HepG2 (cell line): ENCODE measurements around the gene ZNF284. TPM values are rescaled to one million over a fixed set of nuclear protein-coding genes. Genes with fewer than 3 reads are reported as not detected.

Experiments used
- ARID2 ChIP-seq: sonication (generic); formaldehyde crosslinking; IDR thresholded peaks from 2 replicates; pipeline ENCODE4 v1.8.1; 2022; ENCODE audit warnings: mild to moderate bottlenecking, missing genetic modification reagents, borderline replicate concordance
- CHD4 ChIP-seq: fragments of 200-600 bp; sonication (generic); IDR thresholded peaks from 2 replicates; pipeline ENCODE4 v1.7.0; 2017; ENCODE audit warnings: mild to moderate bottlenecking, low read length, borderline replicate concordance
- EHMT2 ChIP-seq: fragments of 200-600 bp; sonication (generic); IDR thresholded peaks from 2 replicates; pipeline ENCODE4 v1.7.0; 2017; ENCODE audit warnings: antibody characterized with exemption, low read depth, low read length, borderline replicate concordance
- ELF3 ChIP-seq: IDR thresholded peaks from 2 replicates; pipeline ENCODE4 v1.6.1; 2016; ENCODE audit warnings: missing genetic modification reagents, missing compliant biosample characterization
- ETS1 ChIP-seq: sonication (generic); formaldehyde crosslinking; IDR thresholded peaks from 2 replicates; pipeline ENCODE4 v1.4.0; 2020; ENCODE audit warnings: missing genetic modification reagents
- HMGXB3 ChIP-seq: sonication (generic); formaldehyde crosslinking; IDR thresholded peaks from 2 replicates; pipeline ENCODE4 v1.4.0; 2020; ENCODE audit warnings: missing genetic modification reagents, borderline replicate concordance
- HOXA7 ChIP-seq: sonication (generic); formaldehyde crosslinking; IDR thresholded peaks from 2 replicates; pipeline ENCODE4 v1.8.1; 2022; ENCODE audit warnings: mild to moderate bottlenecking, missing genetic modification reagents, moderate library complexity
- IKZF1 ChIP-seq: fragments of 450-650 bp; IDR thresholded peaks from 2 replicates; pipeline ENCODE4 v1.7.1; 2016
- KDM5B ChIP-seq: sonication (generic); formaldehyde crosslinking; IDR thresholded peaks from 2 replicates; pipeline ENCODE4 v1.4.0; 2020; ENCODE audit warnings: missing genetic modification reagents, mild to moderate bottlenecking, borderline replicate concordance
- KDM6A ChIP-seq: IDR thresholded peaks from 2 replicates; pipeline ENCODE4 v1.6.1; 2016; ENCODE audit warnings: low read depth
- NFIC ChIP-seq: IDR thresholded peaks from 2 replicates; pipeline ENCODE4 v1.6.1; 2012; ENCODE audit warnings: mild to moderate bottlenecking, low read length, inconsistent platforms
- PCBP1 ChIP-seq: fragments of 200-400 bp; formaldehyde crosslinking; IDR thresholded peaks from 2 replicates; pipeline ENCODE4 v1.6.1; 2017; ENCODE audit warnings: mild to moderate bottlenecking, low read depth, low read length, borderline replicate concordance
- REL ChIP-seq: sonication (generic); formaldehyde crosslinking; conservative IDR thresholded peaks from 2 replicates; pipeline ENCODE4 v1.8.0; 2022; ENCODE audit warnings: mild to moderate bottlenecking, missing genetic modification reagents, moderate library complexity
- SIX4 ChIP-seq: sonication (generic); formaldehyde crosslinking; IDR thresholded peaks from 2 replicates; pipeline ENCODE4 v1.4.0; 2020; ENCODE audit warnings: missing genetic modification reagents
- SMARCC2 ChIP-seq: fragments of 450-650 bp; IDR thresholded peaks from 2 replicates; pipeline ENCODE4 v1.6.1; 2017; ENCODE audit warnings: antibody characterized with exemption, mild to moderate bottlenecking
- SMYD3 ChIP-seq: sonication (generic); formaldehyde crosslinking; IDR thresholded peaks from 2 replicates; pipeline ENCODE4 v1.8.1; 2023; ENCODE audit warnings: mild to moderate bottlenecking, missing genetic modification reagents
- ZBTB7B ChIP-seq: sonication (generic); formaldehyde crosslinking; IDR thresholded peaks from 2 replicates; pipeline ENCODE4 v1.4.0; 2020; ENCODE audit warnings: missing genetic modification reagents
- ZBTB8A ChIP-seq: sonication (generic); formaldehyde crosslinking; IDR thresholded peaks from 2 replicates; pipeline ENCODE4 v1.4.0; 2020; ENCODE audit warnings: mild to moderate bottlenecking, low read depth, missing genetic modification reagents, borderline replicate concordance
- ZC3H13 ChIP-seq: sonication (generic); formaldehyde crosslinking; IDR thresholded peaks from 2 replicates; pipeline ENCODE4 v1.8.1; 2023; ENCODE audit warnings: mild to moderate bottlenecking, missing genetic modification reagents, moderate library complexity
- ZFP41 ChIP-seq: sonication (generic); formaldehyde crosslinking; IDR thresholded peaks from 2 replicates; pipeline ENCODE4 v1.4.0; 2020; ENCODE audit warnings: mild to moderate bottlenecking, missing genetic modification reagents, borderline replicate concordance
- ZNF160 ChIP-seq: sonication (generic); formaldehyde crosslinking; IDR thresholded peaks from 2 replicates; pipeline ENCODE4 v1.8.0; 2022; ENCODE audit warnings: mild to moderate bottlenecking, inconsistent platforms, missing genetic modification reagents
- ZNF20 ChIP-seq: sonication (generic); formaldehyde crosslinking; IDR thresholded peaks from 2 replicates; pipeline ENCODE4 v1.4.0; 2020; ENCODE audit warnings: mild to moderate bottlenecking, moderate library complexity, missing genetic modification reagents
- ZNF235 ChIP-seq: sonication (generic); formaldehyde crosslinking; IDR thresholded peaks from 2 replicates; pipeline ENCODE4 v1.8.1; 2023; ENCODE audit warnings: mild to moderate bottlenecking, missing genetic modification reagents, borderline replicate concordance
- ZNF446 ChIP-seq: sonication (generic); formaldehyde crosslinking; IDR thresholded peaks from 2 replicates; pipeline ENCODE4 v1.5.0; 2020; ENCODE audit warnings: mild to moderate bottlenecking, missing genetic modification reagents
- ZNF772 ChIP-seq: sonication (generic); formaldehyde crosslinking; IDR thresholded peaks from 2 replicates; pipeline ENCODE4 v1.5.0; 2020; ENCODE audit warnings: mild to moderate bottlenecking, missing genetic modification reagents
- polyA plus RNA-seq, 8 experiments: library from polyadenylated mRNA; depleted of rRNA in 3 of 8; stranded (reverse) in 7 of 8; unstranded in 1 of 8; fragments of >200 nt; fragmentation: Illumina TruSeq in 4 of 8; extraction: Trizol in 4 of 8; gene quantifications; 2 replicates each; pipeline versions ENCODE4 v1.2.1 to v1.2.3, GENCODE V29; 2011 to 2016; ENCODE audit warnings: low read depth in 4 of 8, missing spikeins in 1 of 8, mixed read lengths in 1 of 8; ENCODE audit not compliant: insufficient read depth in 1 of 8
- total RNA-seq, 5 experiments: library from RNA; depleted of rRNA; stranded (reverse); fragments of >200 nt; fragmentation: Illumina TruSeq; extraction: Trizol; gene quantifications; 2 replicates each; pipeline ENCODE4 v1.2.3, GENCODE V29; 2016; ENCODE audit warnings: low read depth in 1 of 5
- TF ChIP-seq, protein P1 (sequence below): IDR thresholded peaks from 2 replicates; pipeline ENCODE4 v1.6.1; 2016; ENCODE audit warnings: mild to moderate bottlenecking

The ZNF284 gene
- total and polyA plus RNA-seq, 2 of the 13 experiments (the other 11 are each of a cell fraction or from before 2014, with no cell fraction given) = 1.2 to 2.3 TPM

- TF ChIP-seq ETS1 (CRISPR knock-in tag) = no peak
- no peak for TF ChIP-seq ZFP41 (CRISPR knock-in tag)
- no peak for TF ChIP-seq EHMT2
- peak; percentile 64; the same call in 1 of the 2 replicates for TF ChIP-seq SIX4
- no peak for TF ChIP-seq SMYD3 (CRISPR knock-in tag)
- TF ChIP-seq ZBTB8A (CRISPR knock-in tag) = no peak
- no peak for TF ChIP-seq ZNF20 (CRISPR knock-in tag)
- TF ChIP-seq SMARCC2 = no peak
- TF ChIP-seq ELF3 = peak; percentile 79
- peak; percentile 71; the same call in 1 of the 2 replicates for TF ChIP-seq ZNF772 (CRISPR knock-in tag)
- no peak for TF ChIP-seq IKZF1
- TF ChIP-seq HOXA7 (CRISPR knock-in tag) = no peak
- TF ChIP-seq ZC3H13 (CRISPR knock-in tag) = no peak
- no peak for TF ChIP-seq CHD4
- no peak for TF ChIP-seq ZNF160 (CRISPR knock-in tag)
- TF ChIP-seq KDM6A = no peak
- TF ChIP-seq KDM5B (CRISPR knock-in tag) = peak; percentile 27; the same call in 1 of the 2 replicates
- no peak for TF ChIP-seq ARID2 (CRISPR knock-in tag)
- TF ChIP-seq ZNF446 (CRISPR knock-in tag) = no peak
- peak; percentile 83 for TF ChIP-seq HMGXB3 (CRISPR knock-in tag)
- TF ChIP-seq, protein P1, sequence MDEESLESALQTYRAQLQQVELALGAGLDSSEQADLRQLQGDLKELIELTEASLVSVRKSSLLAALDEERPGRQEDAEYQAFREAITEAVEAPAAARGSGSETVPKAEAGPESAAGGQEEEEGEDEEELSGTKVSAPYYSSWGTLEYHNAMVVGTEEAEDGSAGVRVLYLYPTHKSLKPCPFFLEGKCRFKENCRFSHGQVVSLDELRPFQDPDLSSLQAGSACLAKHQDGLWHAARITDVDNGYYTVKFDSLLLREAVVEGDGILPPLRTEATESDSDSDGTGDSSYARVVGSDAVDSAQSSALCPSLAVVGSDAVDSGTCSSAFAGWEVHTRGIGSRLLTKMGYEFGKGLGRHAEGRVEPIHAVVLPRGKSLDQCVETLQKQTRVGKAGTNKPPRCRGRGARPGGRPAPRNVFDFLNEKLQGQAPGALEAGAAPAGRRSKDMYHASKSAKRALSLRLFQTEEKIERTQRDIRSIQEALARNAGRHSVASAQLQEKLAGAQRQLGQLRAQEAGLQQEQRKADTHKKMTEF (CRISPR knock-in tag) = peak; percentile 73; the same call in 1 of the 2 replicates
- no peak for TF ChIP-seq ZBTB7B
- TF ChIP-seq ZNF235 (CRISPR knock-in tag) = peak; percentile 53; the same call in 1 of the 2 replicates
- no peak for TF ChIP-seq REL (CRISPR knock-in tag)
- 0 out of 2 replicates have a peak, but pooled peaks have one; percentile 55 for TF ChIP-seq NFIC
- no peak for TF ChIP-seq PCBP1
Measured at GRCh38 chr19:44113138-44113783, 41.3 kb downstream of the ZNF284 start, which contains the start of gene ZNF225 (continued).
